ENCODE measurements around the gene TNS3.

The TNS3 gene

DNA sequence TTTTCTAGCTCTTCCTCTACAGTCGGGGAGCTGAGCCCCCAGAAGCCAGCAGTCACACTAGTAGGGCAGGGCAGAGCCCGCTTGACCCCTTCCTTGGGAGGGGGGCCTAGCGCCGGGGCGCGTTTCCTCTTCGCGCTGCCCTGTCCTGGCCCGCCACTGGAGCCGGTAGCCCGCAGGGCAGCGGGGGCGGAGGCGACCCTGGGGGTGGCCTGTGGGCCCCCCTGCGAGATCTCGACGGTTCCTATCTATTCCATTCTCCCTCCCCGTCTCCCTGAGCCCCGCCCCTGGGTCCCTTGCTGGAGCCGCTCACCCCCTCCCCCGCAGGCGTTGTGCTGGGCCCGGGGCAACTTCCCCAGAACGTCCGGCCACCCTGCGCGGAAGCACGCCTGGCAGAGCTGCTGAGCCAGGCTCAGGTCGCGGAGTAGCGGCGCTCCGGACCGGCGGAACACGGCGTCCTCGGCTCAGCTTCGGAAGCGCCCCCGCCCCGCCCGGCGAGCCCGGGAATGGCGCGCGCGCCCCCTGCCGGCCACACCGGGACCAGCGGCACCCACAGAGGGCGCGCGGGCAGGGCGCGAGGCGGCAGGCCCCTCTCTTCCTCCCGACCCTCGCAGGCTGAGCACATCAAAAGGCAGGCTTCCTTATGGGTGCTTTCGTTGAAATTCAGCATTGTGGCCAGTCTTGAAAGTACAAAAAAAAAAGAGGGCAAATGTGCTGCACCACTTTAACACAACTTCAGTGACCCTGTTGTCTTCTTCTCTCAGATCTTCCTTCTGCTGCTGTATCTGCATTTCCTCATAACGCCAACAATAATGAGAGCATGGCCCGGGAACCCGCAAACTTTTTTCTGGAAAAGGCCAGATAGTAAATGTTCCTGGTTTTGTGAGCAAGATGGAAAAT is 327.6 kb downstream of the TNS3 start:
- Histone ChIP-seq H3K4me3 (ENCODE audit: low read length) (peak overlapping the region; percentile 58), H3K27me3 (ENCODE audit: control insufficient read depth, insufficient read depth, low read length) (peaks cover 10% of the 10 kb centered on the region), H3K36me3 (ENCODE audit: control insufficient read depth, insufficient read depth, low read length) (no peaks in the 10 kb centered on the region), H3K4me1 (ENCODE audit: control insufficient read depth, insufficient read depth, low read length) (peaks cover 19% of the 10 kb centered on the region), H3K9ac (ENCODE audit: low read length) (peak overlapping the region; percentile 67), H3K9me3 (ENCODE audit: control insufficient read depth, low read length) (no peaks in the 10 kb centered on the region)

DNA sequence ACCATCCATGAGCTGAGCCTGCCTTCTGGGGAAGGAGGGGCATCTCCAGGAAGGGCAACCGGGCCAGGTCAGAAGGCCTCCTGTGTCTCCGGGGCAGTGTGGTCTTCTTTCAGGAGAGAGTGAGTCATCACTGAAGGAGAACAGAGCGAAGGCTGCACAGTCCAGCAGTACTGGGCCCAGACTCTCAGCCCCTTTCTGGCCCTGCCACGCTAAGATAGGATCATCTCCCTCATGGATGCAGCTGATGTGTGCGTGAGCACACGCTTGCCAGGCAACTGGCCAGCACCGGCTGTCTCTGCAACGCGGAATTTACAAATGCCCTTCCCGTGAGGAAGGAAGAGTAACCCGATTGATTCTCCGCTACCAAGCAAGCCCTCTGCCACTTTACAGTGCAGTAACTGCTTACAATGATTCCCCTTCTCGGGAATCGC is 328.2 kb downstream of the TNS3 start:
- Histone ChIP-seq H3K4me1 (ENCODE audit: control insufficient read depth, insufficient read depth, low read length) (peaks cover 19% of the 10 kb centered on the region), H3K9ac (ENCODE audit: low read length) (peak overlapping the region; percentile 67), H3K36me3 (ENCODE audit: control insufficient read depth, insufficient read depth, low read length) (no peaks in the 10 kb centered on the region), H3K9me3 (ENCODE audit: control insufficient read depth, low read length) (no peaks in the 10 kb centered on the region), H3K27me3 (ENCODE audit: control insufficient read depth, insufficient read depth, low read length) (peaks cover 10% of the 10 kb centered on the region), H3K4me3 (ENCODE audit: low read length) (peak overlapping the region; percentile 58)

DNA sequence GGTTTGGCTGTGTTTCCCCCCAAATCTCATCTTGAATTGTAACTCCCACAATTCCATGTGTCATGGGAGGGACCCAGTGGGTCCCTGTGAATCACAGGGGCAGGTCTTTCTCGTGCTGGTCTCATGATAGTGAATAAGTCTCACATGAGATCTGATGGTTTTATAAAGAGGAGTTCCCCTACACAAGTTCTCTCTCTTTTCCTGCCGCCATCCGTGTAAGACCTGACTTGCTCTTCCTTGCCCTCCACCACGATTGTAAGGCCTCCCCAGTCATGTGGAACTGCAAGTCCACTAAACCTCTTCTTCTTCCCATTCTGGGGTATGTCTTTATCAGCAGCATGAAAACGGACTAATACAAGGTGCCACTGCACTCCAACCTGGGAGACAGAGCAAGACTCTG is 329.2 kb downstream of the TNS3 start:
- H3K9me3 ChIP-seq (ENCODE audit: control insufficient read depth, low read length) = no peaks in the 10 kb centered on the region
- peaks cover 19% of the 10 kb centered on the region for H3K4me1 ChIP-seq (ENCODE audit: control insufficient read depth, insufficient read depth, low read length)
- no peak overlapping the region for H3K9ac ChIP-seq (ENCODE audit: low read length)
- no peaks in the 10 kb centered on the region for H3K36me3 ChIP-seq (ENCODE audit: control insufficient read depth, insufficient read depth, low read length)
- H3K27me3 ChIP-seq (ENCODE audit: control insufficient read depth, insufficient read depth, low read length) = peaks cover 10% of the 10 kb centered on the region
- H3K4me3 ChIP-seq (ENCODE audit: low read length) = no peak overlapping the region

DNA sequence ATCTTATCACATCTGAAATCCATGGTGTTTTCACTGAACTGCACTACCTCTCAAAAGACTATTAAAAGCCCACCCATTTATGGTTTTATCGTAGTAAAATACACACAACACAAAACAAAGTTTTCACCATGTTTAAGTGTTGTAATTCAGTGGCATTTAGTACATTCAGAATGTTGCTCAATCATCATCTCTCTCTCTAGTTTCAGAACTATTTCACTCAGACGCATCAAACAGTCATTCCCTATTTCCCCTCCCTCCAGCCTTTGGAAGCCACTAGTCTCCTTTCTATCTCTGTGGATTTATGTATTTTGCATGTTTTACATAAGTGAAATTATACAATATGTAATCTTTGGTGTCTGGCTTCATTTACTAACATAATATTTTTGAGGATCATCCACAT is 332.6 kb downstream of the TNS3 start:
- Histone ChIP-seq H3K4me3 (ENCODE audit: low read length) (no peak overlapping the region), H3K27me3 (ENCODE audit: control insufficient read depth, insufficient read depth, low read length) (peaks cover 10% of the 10 kb centered on the region), H3K9me3 (ENCODE audit: control insufficient read depth, low read length) (no peaks in the 10 kb centered on the region), H3K36me3 (ENCODE audit: control insufficient read depth, insufficient read depth, low read length) (no peaks in the 10 kb centered on the region), H3K4me1 (ENCODE audit: control insufficient read depth, insufficient read depth, low read length) (peaks cover 10% of the 10 kb centered on the region), H3K9ac (ENCODE audit: low read length) (no peak overlapping the region)

DNA sequence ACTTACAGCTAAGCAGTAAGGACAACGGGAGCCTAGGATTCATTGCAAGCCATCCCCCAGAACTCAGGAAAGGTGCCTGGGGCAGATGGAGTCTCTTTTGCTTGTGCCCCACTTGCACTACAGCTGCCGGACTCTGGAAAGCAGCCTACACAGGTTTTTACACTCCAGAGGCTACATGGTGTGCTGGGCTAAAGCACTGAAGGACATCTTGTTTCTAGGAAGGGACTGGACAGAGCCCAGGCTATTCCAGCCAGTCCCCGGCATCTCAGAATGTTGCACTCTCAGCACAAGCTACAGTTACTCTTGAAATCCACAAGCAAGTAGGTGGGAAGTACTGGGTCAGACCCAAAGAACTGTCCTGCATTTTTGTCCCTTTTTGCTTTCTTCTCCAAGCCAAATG is 333.1 kb downstream of the TNS3 start:
- Histone ChIP-seq H3K4me1 (ENCODE audit: control insufficient read depth, insufficient read depth, low read length) (peaks cover 6% of the 10 kb centered on the region), H3K9ac (ENCODE audit: low read length) (no peak overlapping the region), H3K4me3 (ENCODE audit: low read length) (no peak overlapping the region), H3K9me3 (ENCODE audit: control insufficient read depth, low read length) (no peaks in the 10 kb centered on the region), H3K27me3 (ENCODE audit: control insufficient read depth, insufficient read depth, low read length) (peaks cover 6% of the 10 kb centered on the region), H3K36me3 (ENCODE audit: control insufficient read depth, insufficient read depth, low read length) (no peaks in the 10 kb centered on the region)

DNA sequence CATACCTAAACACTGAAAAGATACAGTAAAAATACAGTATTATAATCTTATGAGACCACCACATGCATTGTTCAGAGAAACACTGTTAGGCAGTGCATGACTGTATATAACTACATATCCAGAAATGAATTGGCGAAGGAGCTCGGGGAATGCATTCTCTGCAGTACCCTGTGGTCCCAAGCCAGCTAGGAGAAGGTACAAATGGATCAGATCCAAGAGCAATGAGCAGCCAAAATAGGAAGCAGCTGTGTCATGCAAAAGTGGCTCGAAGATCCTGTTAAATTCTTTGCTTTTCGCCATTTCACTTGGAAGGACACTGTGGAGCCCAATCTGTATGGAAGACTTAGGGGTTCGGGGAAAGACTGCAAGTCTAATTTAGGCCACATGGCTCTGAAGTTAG is 334.8 kb downstream of the TNS3 start:
- Histone ChIP-seq H3K36me3 (ENCODE audit: control insufficient read depth, insufficient read depth, low read length) (no peaks in the 10 kb centered on the region), H3K9ac (ENCODE audit: low read length) (no peak overlapping the region), H3K4me1 (ENCODE audit: control insufficient read depth, insufficient read depth, low read length) (no peaks in the 10 kb centered on the region), H3K27me3 (ENCODE audit: control insufficient read depth, insufficient read depth, low read length) (no peaks in the 10 kb centered on the region), H3K4me3 (ENCODE audit: low read length) (no peak overlapping the region), H3K9me3 (ENCODE audit: control insufficient read depth, low read length) (no peaks in the 10 kb centered on the region)

DNA sequence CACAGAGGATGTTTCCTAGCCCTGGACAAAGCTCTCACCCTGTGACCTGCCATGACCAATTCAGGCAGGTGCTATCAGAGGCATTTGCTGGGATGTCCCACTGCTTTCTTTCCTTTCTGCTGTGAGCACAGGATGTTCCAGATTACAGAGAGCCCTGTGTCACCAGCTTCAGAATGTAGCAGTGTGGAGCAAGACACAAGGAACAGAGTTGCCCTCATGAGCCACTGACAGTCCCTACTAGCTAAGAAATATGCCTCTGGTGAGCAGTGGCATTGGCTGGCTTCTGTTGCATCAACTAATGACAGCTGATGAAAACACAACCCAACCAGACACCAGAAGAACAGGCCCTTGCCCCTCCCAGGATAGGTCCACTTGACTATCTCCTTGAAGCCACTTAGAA is 337.2 kb downstream of the TNS3 start:
- Histone ChIP-seq H3K4me3 (ENCODE audit: low read length) (no peak overlapping the region), H3K4me1 (ENCODE audit: control insufficient read depth, insufficient read depth, low read length) (no peaks in the 10 kb centered on the region), H3K9me3 (ENCODE audit: control insufficient read depth, low read length) (no peaks in the 10 kb centered on the region), H3K27me3 (ENCODE audit: control insufficient read depth, insufficient read depth, low read length) (no peaks in the 10 kb centered on the region), H3K36me3 (ENCODE audit: control insufficient read depth, insufficient read depth, low read length) (no peaks in the 10 kb centered on the region), H3K9ac (ENCODE audit: low read length) (no peak overlapping the region)

DNA sequence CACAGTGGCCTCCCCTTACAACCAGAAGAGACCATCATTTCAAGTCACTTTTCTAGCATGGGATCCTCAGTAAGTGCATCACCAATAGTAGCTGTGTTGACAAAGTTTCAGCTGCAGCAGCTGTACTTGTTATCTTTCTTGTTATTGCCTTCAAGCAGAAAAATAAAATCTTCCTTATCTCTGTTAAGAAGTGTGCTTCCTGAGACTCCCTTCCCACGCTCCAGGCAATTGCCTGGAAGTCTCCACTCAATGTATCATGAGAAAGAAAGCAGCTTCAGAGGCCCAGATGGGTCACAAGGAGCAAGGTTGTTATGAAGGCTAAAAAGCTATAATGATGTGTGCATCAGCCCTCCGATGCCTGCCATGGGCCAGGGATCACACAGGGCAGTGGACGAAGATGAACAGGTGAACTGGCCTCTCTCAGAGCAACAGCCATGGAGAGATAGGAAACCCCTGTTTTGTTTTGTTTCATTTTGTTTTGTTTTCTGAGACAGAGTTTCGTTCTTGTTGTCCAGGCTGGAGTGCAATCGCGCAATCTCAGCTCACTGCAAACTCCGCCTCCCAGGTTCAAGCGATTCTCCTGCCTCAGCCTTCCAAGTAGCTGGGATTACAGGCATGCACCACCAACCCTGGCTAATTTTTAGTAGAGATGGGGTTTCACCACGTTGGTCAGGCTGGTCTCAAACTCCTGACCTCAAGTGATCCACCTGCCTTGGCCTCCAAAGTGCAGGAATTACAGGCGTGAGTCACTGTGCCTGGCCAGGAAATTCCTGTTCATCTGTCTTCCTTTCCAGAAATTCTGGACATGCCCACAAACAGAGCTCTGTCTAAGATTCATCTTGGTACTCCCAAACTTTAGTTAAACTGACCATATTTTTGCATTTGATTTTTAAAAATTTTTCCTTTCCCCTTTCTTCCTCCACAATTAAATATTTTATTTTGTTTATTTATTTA is 340.5 kb downstream of the TNS3 start:
- Histone ChIP-seq H3K36me3 (ENCODE audit: control insufficient read depth, insufficient read depth, low read length) (no peaks in the 10 kb centered on the region), H3K27me3 (ENCODE audit: control insufficient read depth, insufficient read depth, low read length) (no peaks in the 10 kb centered on the region), H3K4me1 (ENCODE audit: control insufficient read depth, insufficient read depth, low read length) (no peaks in the 10 kb centered on the region), H3K9me3 (ENCODE audit: control insufficient read depth, low read length) (no peaks in the 10 kb centered on the region), H3K9ac (ENCODE audit: low read length) (no peak overlapping the region), H3K4me3 (ENCODE audit: low read length) (no peak overlapping the region)

DNA sequence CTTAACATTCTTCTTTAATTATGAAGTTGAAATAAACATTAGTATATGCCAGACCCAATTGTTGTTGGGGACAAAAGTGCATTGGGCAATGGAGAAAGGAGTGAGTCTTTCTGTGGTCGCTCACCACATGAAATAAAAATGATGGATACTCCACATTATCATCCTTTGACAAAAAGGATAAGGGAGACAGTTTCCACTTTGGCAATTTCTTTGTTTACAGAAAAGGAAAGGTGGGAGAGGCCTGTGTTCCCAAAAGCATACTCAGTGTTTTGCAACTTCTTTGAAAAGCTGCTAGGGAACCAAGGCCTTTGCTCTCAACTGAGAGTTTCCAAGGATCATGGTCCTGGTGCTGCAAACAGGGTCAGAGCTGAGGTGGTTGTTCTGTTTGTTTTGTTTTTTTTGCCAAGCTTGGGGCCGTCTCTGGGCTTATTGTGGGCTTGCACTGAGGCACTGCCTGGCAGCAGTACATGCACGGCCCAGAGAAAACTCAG is 341.9 kb downstream of the TNS3 start:
- Histone ChIP-seq H3K9ac (ENCODE audit: low read length) (no peak overlapping the region), H3K27me3 (ENCODE audit: control insufficient read depth, insufficient read depth, low read length) (no peaks in the 10 kb centered on the region), H3K4me1 (ENCODE audit: control insufficient read depth, insufficient read depth, low read length) (no peaks in the 10 kb centered on the region), H3K4me3 (ENCODE audit: low read length) (no peak overlapping the region), H3K9me3 (ENCODE audit: control insufficient read depth, low read length) (no peaks in the 10 kb centered on the region), H3K36me3 (ENCODE audit: control insufficient read depth, insufficient read depth, low read length) (no peaks in the 10 kb centered on the region)

DNA sequence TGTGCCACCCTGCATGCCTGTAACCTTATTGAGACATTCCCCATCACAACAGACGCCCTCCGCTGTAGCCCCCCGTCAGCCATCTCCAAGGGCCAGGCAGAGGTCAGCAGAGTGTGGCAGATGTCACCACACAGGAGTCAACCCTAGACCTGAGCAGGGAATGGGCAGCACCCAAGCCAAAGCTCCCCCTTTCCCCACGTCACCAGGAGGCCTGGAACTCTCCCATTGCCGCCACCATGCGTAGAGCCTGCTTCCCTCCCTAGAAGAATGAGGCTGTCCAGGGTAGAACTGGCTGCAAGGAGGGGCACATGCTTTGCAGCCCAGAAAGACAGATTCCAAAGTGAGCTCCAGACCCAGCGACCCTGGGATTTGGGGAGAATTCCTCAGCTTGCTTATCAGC is 342.9 kb downstream of the TNS3 start:
- H3K27me3 ChIP-seq (ENCODE audit: control insufficient read depth, insufficient read depth, low read length) = no peaks in the 10 kb centered on the region
- no peaks in the 10 kb centered on the region for H3K9me3 ChIP-seq (ENCODE audit: control insufficient read depth, low read length)
- H3K9ac ChIP-seq (ENCODE audit: low read length) = no peak overlapping the region
- H3K36me3 ChIP-seq (ENCODE audit: control insufficient read depth, insufficient read depth, low read length) = no peaks in the 10 kb centered on the region
- H3K4me1 ChIP-seq (ENCODE audit: control insufficient read depth, insufficient read depth, low read length) = no peaks in the 10 kb centered on the region
- H3K4me3 ChIP-seq (ENCODE audit: low read length) = no peak overlapping the region

DNA sequence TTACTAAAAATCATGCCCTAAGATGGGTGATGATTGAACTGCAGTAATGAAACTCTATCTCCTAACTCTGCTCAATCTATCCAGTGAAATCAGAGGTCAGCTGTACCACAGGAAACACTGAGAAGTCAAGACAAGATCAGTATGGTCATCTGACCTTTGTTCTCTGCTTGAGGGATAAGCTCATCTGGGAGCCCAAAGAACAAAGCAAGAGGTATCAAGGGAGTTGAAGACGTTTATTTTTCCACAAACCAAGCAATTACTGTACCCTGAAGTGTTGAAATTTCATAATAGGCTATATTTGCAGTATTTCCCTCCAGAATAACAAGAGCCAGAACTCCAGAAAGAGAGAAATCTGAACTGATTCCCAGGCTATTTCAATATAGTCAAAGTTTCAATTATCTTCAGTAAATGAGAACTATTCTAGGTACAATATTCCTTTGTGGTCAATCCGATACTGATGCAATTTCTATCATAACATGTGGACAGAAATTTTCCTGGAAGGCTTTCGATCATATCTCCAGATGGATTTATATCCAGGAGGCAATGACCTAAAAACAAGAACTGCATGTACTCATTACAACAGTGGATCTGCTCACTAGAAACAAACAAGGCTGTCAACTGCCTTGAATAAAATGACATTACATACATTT is 345.3 kb downstream of the TNS3 start:
- Histone ChIP-seq H3K9me3 (ENCODE audit: control insufficient read depth, low read length) (no peaks in the 10 kb centered on the region), H3K4me3 (ENCODE audit: low read length) (no peak overlapping the region), H3K27me3 (ENCODE audit: control insufficient read depth, insufficient read depth, low read length) (no peaks in the 10 kb centered on the region), H3K4me1 (ENCODE audit: control insufficient read depth, insufficient read depth, low read length) (no peaks in the 10 kb centered on the region), H3K36me3 (ENCODE audit: control insufficient read depth, insufficient read depth, low read length) (no peaks in the 10 kb centered on the region), H3K9ac (ENCODE audit: low read length) (no peak overlapping the region)
